GM13976 (cell line): ENCODE measurements around the gene AXL.

ENCODE experiments used
- DNase-seq: peaks from one replicate; pipeline ENCODE4 v3.0.0; 2012; ENCODE audit warnings: low spot score
- in situ Hi-C: fragments of 300-500 bp; cut with MboI; formaldehyde crosslinking; loops from one replicate; pipeline ENCODE4 v1.12.0; 2022; ENCODE audit warnings: low sequenced_read_pairs, mixed read lengths, inconsistent platforms; ENCODE audit not compliant: unreplicated experiment
- TF ChIP-seq, protein P1 (sequence below): IDR thresholded peaks from 2 replicates; pipeline ENCODE4 v1.5.1; 2012; ENCODE audit warnings: borderline replicate concordance, mild to moderate bottlenecking; ENCODE audit not compliant: insufficient read depth; ENCODE audit errors: extremely low read depth, missing control alignments, control extremely low read depth

AXL gene

DNA sequence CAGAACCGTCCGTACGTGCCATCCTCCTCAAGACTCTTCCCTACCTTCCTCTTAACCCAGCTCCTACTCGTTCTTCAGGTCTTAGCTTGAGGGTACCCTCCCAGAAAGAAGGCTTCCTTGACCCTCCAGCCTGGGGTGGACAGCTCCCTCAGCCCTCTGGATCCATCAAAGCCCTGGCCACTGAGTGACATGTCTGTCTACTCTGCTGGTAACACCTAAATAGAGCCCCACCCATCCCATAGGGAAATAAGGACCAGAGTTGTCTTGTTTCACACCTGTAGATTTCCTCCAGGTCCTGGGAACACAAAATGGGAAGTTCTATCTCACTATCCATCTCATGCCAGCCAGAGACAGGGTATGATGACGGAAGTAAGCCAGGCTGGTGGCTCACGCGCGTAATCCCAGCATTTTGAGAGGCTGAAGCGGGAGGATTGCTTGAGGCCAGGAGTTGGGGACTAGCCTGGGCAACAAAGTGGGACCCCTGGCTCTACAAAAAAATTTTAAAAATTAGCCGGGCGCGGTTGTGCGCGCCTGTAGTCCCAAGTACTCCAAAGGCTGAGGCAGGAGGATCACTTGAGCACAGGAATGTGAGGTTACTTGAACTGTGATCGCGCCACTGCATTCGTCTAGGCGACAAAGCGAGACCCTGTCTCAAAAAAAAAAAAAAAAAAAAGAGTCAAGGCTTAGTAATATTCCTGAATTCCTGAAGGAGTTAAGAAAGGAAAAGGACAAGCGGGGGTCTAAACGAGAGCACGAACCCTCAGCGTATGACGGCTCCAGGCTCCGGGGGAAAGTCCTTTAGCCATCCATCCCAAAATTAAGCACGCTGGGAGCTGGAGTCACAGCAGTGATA is 90.4 kb downstream of the AXL start:
- in situ Hi-C loops, result no loop called here
- TF ChIP-seq, protein P1, sequence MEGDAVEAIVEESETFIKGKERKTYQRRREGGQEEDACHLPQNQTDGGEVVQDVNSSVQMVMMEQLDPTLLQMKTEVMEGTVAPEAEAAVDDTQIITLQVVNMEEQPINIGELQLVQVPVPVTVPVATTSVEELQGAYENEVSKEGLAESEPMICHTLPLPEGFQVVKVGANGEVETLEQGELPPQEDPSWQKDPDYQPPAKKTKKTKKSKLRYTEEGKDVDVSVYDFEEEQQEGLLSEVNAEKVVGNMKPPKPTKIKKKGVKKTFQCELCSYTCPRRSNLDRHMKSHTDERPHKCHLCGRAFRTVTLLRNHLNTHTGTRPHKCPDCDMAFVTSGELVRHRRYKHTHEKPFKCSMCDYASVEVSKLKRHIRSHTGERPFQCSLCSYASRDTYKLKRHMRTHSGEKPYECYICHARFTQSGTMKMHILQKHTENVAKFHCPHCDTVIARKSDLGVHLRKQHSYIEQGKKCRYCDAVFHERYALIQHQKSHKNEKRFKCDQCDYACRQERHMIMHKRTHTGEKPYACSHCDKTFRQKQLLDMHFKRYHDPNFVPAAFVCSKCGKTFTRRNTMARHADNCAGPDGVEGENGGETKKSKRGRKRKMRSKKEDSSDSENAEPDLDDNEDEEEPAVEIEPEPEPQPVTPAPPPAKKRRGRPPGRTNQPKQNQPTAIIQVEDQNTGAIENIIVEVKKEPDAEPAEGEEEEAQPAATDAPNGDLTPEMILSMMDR, result no peak
- DNase-seq, result no peak

DNA sequence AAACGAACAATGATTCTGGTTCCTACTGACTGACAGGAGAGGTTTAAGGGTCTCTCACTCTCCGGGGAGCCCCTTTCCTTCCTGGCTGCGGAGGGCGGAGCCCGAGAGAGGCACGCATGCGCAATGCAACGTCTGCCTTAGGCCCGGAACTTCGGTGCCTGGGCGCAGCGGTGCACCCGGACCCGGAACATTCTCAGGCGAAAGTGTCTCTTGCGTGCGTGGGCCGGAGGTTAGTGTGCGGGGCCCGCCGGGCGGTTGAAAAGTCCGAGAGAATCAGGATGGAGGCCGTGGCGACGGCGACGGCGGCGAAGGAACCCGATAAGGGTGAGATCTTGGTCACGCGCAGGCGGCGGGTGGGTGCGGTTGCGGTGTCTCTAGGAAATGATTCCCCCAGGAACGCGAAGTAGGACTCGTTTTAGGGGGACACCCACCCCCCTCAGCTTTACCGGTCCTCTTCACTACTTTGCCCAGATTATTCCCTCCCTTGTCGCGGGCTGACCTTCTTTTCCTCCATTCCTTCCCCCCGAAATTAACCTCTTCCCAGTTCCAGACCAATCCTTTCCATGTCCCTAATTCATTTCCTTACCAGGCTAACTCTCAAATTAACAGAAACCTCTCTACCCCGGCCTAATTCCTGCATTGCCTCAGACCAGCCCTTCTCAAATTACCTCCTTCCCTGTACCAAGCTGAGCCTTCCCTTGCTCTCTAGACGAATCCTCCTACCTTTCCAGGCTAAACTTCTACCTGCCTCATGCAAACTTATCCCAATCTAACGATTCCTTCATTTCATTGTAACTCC is 91.2 kb downstream of the AXL start, which contains the start of gene CCDC97:
Gene CCDC97, plus strand, starts transcription at position 140 of the 799 bp plus-strand sequence. Its CDS starts 139 bp downstream, at position 279.
- in situ Hi-C loops, result no loop called here
- TF ChIP-seq, protein P1, result no peak
- DNase-seq, result peak; percentile 94

DNA sequence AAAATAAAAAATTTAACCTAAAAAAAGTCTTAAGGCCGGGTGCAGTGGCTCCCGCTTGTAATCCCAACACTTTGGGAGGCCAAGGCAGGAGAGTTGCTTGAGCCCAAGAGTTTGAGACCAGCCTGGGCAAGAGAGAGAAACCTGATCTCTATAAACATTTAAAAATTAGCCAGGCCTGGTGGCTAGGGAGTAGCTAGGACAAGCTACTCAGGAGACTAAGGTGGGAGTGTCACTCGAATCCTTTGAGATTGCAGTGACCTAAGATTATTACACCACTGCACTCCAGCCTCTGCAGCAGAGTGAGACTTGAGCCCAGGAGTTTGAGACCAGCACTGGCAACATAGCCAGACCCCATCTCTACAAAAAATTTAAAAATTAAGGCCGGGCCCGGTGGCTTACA is 92.0 kb downstream of the AXL start:
- in situ Hi-C loops, result no loop called here
- no peak for DNase-seq

More for the DNA sequence above, 92.0 kb downstream of the AXL start:
- TF ChIP-seq, protein P1, result no peak
